HepG2 (cell line): ENCODE results near the gene B4GALT5. TPM values are rescaled to one million over a fixed set of nuclear protein-coding genes. Genes with fewer than 3 reads are reported as not detected.
A peak's percentile ranks its signal among the peaks of the same experiment; 100 is the strongest.

Source experiments
- ATF2 ChIP-seq: sonication (generic); formaldehyde crosslinking; IDR thresholded peaks from 2 replicates; pipeline ENCODE4 v1.4.0; 2020; ENCODE audit warnings: missing genetic modification reagents
- CEBPG ChIP-seq: IDR thresholded peaks from 2 replicates; pipeline ENCODE4 v1.6.1; 2016
- CTCF ChIP-seq: sonication (generic); formaldehyde crosslinking; IDR thresholded peaks from 2 replicates; pipeline ENCODE4 v1.5.0; 2020; ENCODE audit warnings: mild to moderate bottlenecking, missing genetic modification reagents, moderate library complexity
- GTF2F1 ChIP-seq: fragments of 150-350 bp; IDR thresholded peaks from 2 replicates; pipeline ENCODE4 v1.6.1; 2014; ENCODE audit warnings: low read length
- HMG20A ChIP-seq: IDR thresholded peaks from 2 replicates; pipeline ENCODE4 v1.6.1; 2016; ENCODE audit warnings: borderline replicate concordance
- KDM5B ChIP-seq: sonication (generic); formaldehyde crosslinking; IDR thresholded peaks from 2 replicates; pipeline ENCODE4 v1.4.0; 2020; ENCODE audit warnings: missing genetic modification reagents, mild to moderate bottlenecking, borderline replicate concordance
- RARG ChIP-seq: sonication (generic); formaldehyde crosslinking; IDR thresholded peaks from 2 replicates; pipeline ENCODE4 v1.4.0; 2020; ENCODE audit warnings: low read depth, mild to moderate bottlenecking, missing genetic modification reagents
- SNAPC2 ChIP-seq: sonication (generic); formaldehyde crosslinking; IDR thresholded peaks from 2 replicates; pipeline ENCODE4 v1.8.1; 2022; ENCODE audit warnings: mild to moderate bottlenecking, missing genetic modification reagents
- TAF1 ChIP-seq: sonication (generic); formaldehyde crosslinking; IDR thresholded peaks from 2 replicates; pipeline ENCODE4 v1.4.0; 2020; ENCODE audit warnings: missing genetic modification reagents
- TBL1XR1 ChIP-seq: fragments of 150-350 bp; IDR thresholded peaks from 2 replicates; pipeline ENCODE4 v1.6.1; 2014; ENCODE audit warnings: borderline replicate concordance, low read length; ENCODE audit not compliant: partially characterized antibody
- TCF7L2 ChIP-seq: IDR thresholded peaks from 2 replicates; pipeline ENCODE4 v1.6.1; 2011; ENCODE audit warnings: mild to moderate bottlenecking, low read depth, low read length, moderate library complexity
- THRA ChIP-seq: sonication (generic); formaldehyde crosslinking; IDR thresholded peaks from 2 replicates; pipeline ENCODE4 v1.4.0; 2020; ENCODE audit warnings: missing genetic modification reagents, borderline replicate concordance
- TP53 ChIP-seq: sonication (generic); formaldehyde crosslinking; conservative IDR thresholded peaks from 2 replicates; pipeline ENCODE4 v1.4.0; 2020; ENCODE audit warnings: missing genetic modification reagents
- ZBED4 ChIP-seq: sonication (generic); formaldehyde crosslinking; IDR thresholded peaks from 2 replicates; pipeline ENCODE4 v1.4.0; 2020; ENCODE audit warnings: missing genetic modification reagents, borderline replicate concordance
- ZMAT5 ChIP-seq: sonication (generic); formaldehyde crosslinking; IDR thresholded peaks from 2 replicates; pipeline ENCODE4 v1.5.0; 2020; ENCODE audit warnings: mild to moderate bottlenecking, low read depth, missing genetic modification reagents, borderline replicate concordance
- ZNF30 ChIP-seq: sonication (generic); formaldehyde crosslinking; IDR thresholded peaks from 2 replicates; pipeline ENCODE4 v1.5.0; 2020; ENCODE audit warnings: mild to moderate bottlenecking, missing genetic modification reagents
- ZNF354B ChIP-seq: sonication (generic); formaldehyde crosslinking; IDR thresholded peaks from 2 replicates; pipeline ENCODE4 v1.8.0; 2022; ENCODE audit warnings: mild to moderate bottlenecking, missing genetic modification reagents
- ZNF644 ChIP-seq: IDR thresholded peaks from 2 replicates; pipeline ENCODE4 v1.6.1; 2016; ENCODE audit warnings: low read depth
- ZNF674 ChIP-seq: sonication (generic); formaldehyde crosslinking; IDR thresholded peaks from 2 replicates; pipeline ENCODE4 v1.5.0; 2020; ENCODE audit warnings: low read depth, mild to moderate bottlenecking, missing genetic modification reagents
- ZNF740 ChIP-seq: sonication (generic); formaldehyde crosslinking; IDR thresholded peaks from 2 replicates; pipeline ENCODE4 v1.4.0; 2020; ENCODE audit warnings: missing genetic modification reagents
- ZNF746 ChIP-seq: sonication (generic); formaldehyde crosslinking; IDR thresholded peaks from 2 replicates; pipeline ENCODE4 v1.8.0; 2022; ENCODE audit warnings: mild to moderate bottlenecking, missing genetic modification reagents
- polyA plus RNA-seq, 8 experiments: library from polyadenylated mRNA; depleted of rRNA in 3 of 8; stranded (reverse) in 7 of 8; unstranded in 1 of 8; fragments of >200 nt; fragmentation: Illumina TruSeq in 4 of 8; extraction: Trizol in 4 of 8; gene quantifications; 2 replicates each; pipeline versions ENCODE4 v1.2.1 to v1.2.3, GENCODE V29; 2011 to 2016; ENCODE audit warnings: low read depth in 4 of 8, missing spikeins in 1 of 8, mixed read lengths in 1 of 8; ENCODE audit not compliant: insufficient read depth in 1 of 8
- total RNA-seq, 5 experiments: library from RNA; depleted of rRNA; stranded (reverse); fragments of >200 nt; fragmentation: Illumina TruSeq; extraction: Trizol; gene quantifications; 2 replicates each; pipeline ENCODE4 v1.2.3, GENCODE V29; 2016; ENCODE audit warnings: low read depth in 1 of 5

Gene B4GALT5
- total and polyA plus RNA-seq, 2 of the 13 experiments (the other 11 are each of a cell fraction or from before 2014, with no cell fraction given): 27.3 to 30.9 TPM

- peak; percentile 8; the same call in 1 of the 2 replicates for TF ChIP-seq CTCF (CRISPR knock-in tag)
- TF ChIP-seq TCF7L2: no peak
- TF ChIP-seq TAF1 (CRISPR knock-in tag): no peak
- TF ChIP-seq ATF2 (CRISPR knock-in tag): no peak
- TF ChIP-seq ZBED4 (CRISPR knock-in tag): no peak
- TF ChIP-seq ZNF674 (CRISPR knock-in tag): no peak
- TF ChIP-seq TBL1XR1: no peak
- no peak for TF ChIP-seq RARG (CRISPR knock-in tag)
- TF ChIP-seq ZNF740: no peak
- TF ChIP-seq TP53 (CRISPR knock-in tag): no peak
- TF ChIP-seq ZNF30 (CRISPR knock-in tag): no peak
- TF ChIP-seq ZNF746 (CRISPR knock-in tag): no peak
- no peak for TF ChIP-seq GTF2F1
- TF ChIP-seq KDM5B (CRISPR knock-in tag): no peak
- no peak for TF ChIP-seq SNAPC2 (CRISPR knock-in tag)
- no peak for TF ChIP-seq ZNF354B (CRISPR knock-in tag)
- TF ChIP-seq CEBPG (CRISPR knock-in tag): no peak; the same call in 1 of the 2 replicates
- no peak for TF ChIP-seq THRA (CRISPR knock-in tag)
- peak; percentile 68; the same call in 1 of the 2 replicates for TF ChIP-seq ZNF644 (CRISPR knock-in tag)
- TF ChIP-seq ZMAT5 (CRISPR knock-in tag): no peak
- peak; percentile 36; the same call in 1 of the 2 replicates for TF ChIP-seq HMG20A (CRISPR knock-in tag)
Observed at GRCh38 chr20:49661560-49662329, 51.9 kb downstream of the B4GALT5 start (continued).
